OCI-LY7 (cell line): ENCODE results near the gene SSBP2.

Experiments
- CTCF ChIP-seq: fragments of 200-600 bp; sonication (generic); conservative IDR thresholded peaks from 2 replicates; pipeline ENCODE4 v1.5.1; 2014; ENCODE audit warnings: mild to moderate bottlenecking, antibody characterized with exemption, low read length, moderate library complexity, mixed read lengths
- EZH2phosphoT487 ChIP-seq: fragments of 200-600 bp; sonication (generic); IDR thresholded peaks from 2 replicates; pipeline ENCODE4 v1.6.1; 2018; ENCODE audit warnings: low read depth, borderline replicate concordance, mild to moderate bottlenecking, mixed run types, antibody characterized with exemption, low read length, moderate library complexity, mixed read lengths

GRCh38 chr5:81633471-81633870 lies 117.4 kb downstream of the SSBP2 start:
- TF ChIP-seq CTCF (no peak), EZH2phosphoT487 (no peak)
